ENCODE data around the gene PTAR1.
A peak's percentile ranks its signal among the peaks of the same experiment; 100 is the strongest.

DNA sequence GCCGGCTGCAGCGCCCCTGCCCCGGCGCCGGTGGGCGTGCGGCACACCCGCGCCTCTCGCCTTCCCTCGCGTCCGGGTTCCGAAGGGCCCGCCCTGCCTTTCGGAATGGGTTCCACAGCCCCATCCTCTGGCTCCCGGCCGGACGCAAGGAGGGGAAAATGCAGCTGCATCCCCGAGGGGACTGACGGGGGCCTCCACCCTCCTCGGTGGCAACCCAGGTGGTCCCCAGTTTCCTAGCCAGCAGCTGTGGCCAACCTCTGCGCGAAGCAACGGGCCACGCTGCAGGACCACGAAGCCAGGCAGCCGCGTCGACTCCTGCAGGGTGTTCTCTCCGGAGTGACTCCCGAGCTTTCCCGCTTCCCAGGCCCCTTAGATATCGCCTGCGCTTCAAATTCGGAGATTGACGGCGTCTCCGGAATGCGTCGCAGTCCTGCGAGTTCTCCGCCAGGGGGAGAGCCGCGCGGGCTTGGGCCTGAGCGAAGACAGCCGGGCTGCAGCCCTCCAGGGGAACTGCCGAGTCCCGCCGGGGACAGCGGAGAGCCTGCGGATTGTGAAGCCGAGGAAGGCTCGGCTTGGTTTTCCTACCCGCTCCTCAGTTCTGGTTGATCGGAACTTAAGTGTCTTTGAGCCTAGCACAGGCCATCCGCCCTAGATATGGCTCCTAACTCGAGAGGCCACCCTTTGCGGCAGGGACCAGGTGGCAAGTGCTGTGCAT lies 87.1 kb downstream of the PTAR1 start:
- TF ChIP-seq, protein P1, sequence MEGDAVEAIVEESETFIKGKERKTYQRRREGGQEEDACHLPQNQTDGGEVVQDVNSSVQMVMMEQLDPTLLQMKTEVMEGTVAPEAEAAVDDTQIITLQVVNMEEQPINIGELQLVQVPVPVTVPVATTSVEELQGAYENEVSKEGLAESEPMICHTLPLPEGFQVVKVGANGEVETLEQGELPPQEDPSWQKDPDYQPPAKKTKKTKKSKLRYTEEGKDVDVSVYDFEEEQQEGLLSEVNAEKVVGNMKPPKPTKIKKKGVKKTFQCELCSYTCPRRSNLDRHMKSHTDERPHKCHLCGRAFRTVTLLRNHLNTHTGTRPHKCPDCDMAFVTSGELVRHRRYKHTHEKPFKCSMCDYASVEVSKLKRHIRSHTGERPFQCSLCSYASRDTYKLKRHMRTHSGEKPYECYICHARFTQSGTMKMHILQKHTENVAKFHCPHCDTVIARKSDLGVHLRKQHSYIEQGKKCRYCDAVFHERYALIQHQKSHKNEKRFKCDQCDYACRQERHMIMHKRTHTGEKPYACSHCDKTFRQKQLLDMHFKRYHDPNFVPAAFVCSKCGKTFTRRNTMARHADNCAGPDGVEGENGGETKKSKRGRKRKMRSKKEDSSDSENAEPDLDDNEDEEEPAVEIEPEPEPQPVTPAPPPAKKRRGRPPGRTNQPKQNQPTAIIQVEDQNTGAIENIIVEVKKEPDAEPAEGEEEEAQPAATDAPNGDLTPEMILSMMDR (IDR thresholded peaks at IDR 0.05; ENCODE audit: insufficient read depth, low read length): peak; percentile 42
- TF ChIP-seq POLR2AphosphoS5 (IDR thresholded peaks at IDR 0.05; ENCODE audit: low read depth) (no peak), GABPA (IDR thresholded peaks at IDR 0.05; ENCODE audit: low read depth) (no peak)
- TF ChIP-seq, protein P2, sequence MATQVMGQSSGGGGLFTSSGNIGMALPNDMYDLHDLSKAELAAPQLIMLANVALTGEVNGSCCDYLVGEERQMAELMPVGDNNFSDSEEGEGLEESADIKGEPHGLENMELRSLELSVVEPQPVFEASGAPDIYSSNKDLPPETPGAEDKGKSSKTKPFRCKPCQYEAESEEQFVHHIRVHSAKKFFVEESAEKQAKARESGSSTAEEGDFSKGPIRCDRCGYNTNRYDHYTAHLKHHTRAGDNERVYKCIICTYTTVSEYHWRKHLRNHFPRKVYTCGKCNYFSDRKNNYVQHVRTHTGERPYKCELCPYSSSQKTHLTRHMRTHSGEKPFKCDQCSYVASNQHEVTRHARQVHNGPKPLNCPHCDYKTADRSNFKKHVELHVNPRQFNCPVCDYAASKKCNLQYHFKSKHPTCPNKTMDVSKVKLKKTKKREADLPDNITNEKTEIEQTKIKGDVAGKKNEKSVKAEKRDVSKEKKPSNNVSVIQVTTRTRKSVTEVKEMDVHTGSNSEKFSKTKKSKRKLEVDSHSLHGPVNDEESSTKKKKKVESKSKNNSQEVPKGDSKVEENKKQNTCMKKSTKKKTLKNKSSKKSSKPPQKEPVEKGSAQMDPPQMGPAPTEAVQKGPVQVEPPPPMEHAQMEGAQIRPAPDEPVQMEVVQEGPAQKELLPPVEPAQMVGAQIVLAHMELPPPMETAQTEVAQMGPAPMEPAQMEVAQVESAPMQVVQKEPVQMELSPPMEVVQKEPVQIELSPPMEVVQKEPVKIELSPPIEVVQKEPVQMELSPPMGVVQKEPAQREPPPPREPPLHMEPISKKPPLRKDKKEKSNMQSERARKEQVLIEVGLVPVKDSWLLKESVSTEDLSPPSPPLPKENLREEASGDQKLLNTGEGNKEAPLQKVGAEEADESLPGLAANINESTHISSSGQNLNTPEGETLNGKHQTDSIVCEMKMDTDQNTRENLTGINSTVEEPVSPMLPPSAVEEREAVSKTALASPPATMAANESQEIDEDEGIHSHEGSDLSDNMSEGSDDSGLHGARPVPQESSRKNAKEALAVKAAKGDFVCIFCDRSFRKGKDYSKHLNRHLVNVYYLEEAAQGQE (IDR thresholded peaks at IDR 0.05; ENCODE audit: insufficient replicate concordance, low read depth): no peak
